ENCODE measurements around the gene PLIN5.
A peak's percentile ranks its signal among the peaks of the same experiment; 100 is the strongest.

The PLIN5 gene

GRCh38 chr19:4522291-4523002 lies 12.6 kb downstream of the PLIN5 start:
- no peak for DNase-seq (ENCODE audit: low spot score)

- no peak for DNase-seq (ENCODE audit: low spot score)
Observed at GRCh38 chr19:4521888-4522242, 13.2 kb downstream of the PLIN5 start.

- no peak for DNase-seq (ENCODE audit: low spot score)
Observed at GRCh38 chr19:4521170-4521887, 13.7 kb downstream of the PLIN5 start.

- no peak for DNase-seq (ENCODE audit: low spot score)
Observed at GRCh38 chr19:4519521-4520277, 15.3 kb downstream of the PLIN5 start.

GRCh38 chr19:4519172-4519496 lies 15.9 kb downstream of the PLIN5 start:
- no peak for DNase-seq (ENCODE audit: low spot score)

GRCh38 chr19:4518345-4519171 lies 16.5 kb downstream of the PLIN5 start, which contains the start of gene PLIN4:
Gene PLIN4 (minus strand): TSS chr19:4518486. CDS start chr19:4518272, 214 bp downstream.
- DNase-seq (ENCODE audit: low spot score) = no peak

- no peak for DNase-seq (ENCODE audit: low spot score)
Observed at GRCh38 chr19:4517451-4518057, 17.5 kb downstream of the PLIN5 start.

GRCh38 chr19:4516939-4517300 lies 18.1 kb downstream of the PLIN5 start:
- DNase-seq (ENCODE audit: low spot score) = no peak

- DNase-seq (ENCODE audit: low spot score) = no peak
Observed at GRCh38 chr19:4516199-4516938, 18.7 kb downstream of the PLIN5 start.

- DNase-seq (ENCODE audit: low spot score) = no peak
Observed at GRCh38 chr19:4515732-4516131, 19.3 kb downstream of the PLIN5 start.

- no peak for DNase-seq (ENCODE audit: low spot score)
Observed at GRCh38 chr19:4513248-4513647, 21.8 kb downstream of the PLIN5 start.

GRCh38 chr19:4512070-4512469 lies 23.0 kb downstream of the PLIN5 start:
- no peak for DNase-seq (ENCODE audit: low spot score)

GRCh38 chr19:4511300-4512054 lies 23.5 kb downstream of the PLIN5 start:
- DNase-seq (ENCODE audit: low spot score) = no peak

GRCh38 chr19:4510435-4511255 lies 24.4 kb downstream of the PLIN5 start:
- DNase-seq (ENCODE audit: low spot score) = no peak

GRCh38 chr19:4508698-4509097 lies 26.3 kb downstream of the PLIN5 start:
- DNase-seq (ENCODE audit: low spot score) = no peak

- DNase-seq (ENCODE audit: low spot score) = no peak
Observed at GRCh38 chr19:4507804-4508203, 27.2 kb downstream of the PLIN5 start.

GRCh38 chr19:4507150-4507452 lies 27.9 kb downstream of the PLIN5 start:
- no peak for DNase-seq (ENCODE audit: low spot score)

GRCh38 chr19:4506449-4507149 lies 28.4 kb downstream of the PLIN5 start:
- DNase-seq (ENCODE audit: low spot score) = peak; percentile 66

Measured in RKO (cell line).